Measurements from ENCODE around the gene PRMT7. TPM values are rescaled to one million over a fixed set of nuclear protein-coding genes. Genes with fewer than 3 reads are reported as not detected.

The PRMT7 gene
- total RNA-seq, 1 experiment from 2014 or later, result 59.3 TPM

DNA sequence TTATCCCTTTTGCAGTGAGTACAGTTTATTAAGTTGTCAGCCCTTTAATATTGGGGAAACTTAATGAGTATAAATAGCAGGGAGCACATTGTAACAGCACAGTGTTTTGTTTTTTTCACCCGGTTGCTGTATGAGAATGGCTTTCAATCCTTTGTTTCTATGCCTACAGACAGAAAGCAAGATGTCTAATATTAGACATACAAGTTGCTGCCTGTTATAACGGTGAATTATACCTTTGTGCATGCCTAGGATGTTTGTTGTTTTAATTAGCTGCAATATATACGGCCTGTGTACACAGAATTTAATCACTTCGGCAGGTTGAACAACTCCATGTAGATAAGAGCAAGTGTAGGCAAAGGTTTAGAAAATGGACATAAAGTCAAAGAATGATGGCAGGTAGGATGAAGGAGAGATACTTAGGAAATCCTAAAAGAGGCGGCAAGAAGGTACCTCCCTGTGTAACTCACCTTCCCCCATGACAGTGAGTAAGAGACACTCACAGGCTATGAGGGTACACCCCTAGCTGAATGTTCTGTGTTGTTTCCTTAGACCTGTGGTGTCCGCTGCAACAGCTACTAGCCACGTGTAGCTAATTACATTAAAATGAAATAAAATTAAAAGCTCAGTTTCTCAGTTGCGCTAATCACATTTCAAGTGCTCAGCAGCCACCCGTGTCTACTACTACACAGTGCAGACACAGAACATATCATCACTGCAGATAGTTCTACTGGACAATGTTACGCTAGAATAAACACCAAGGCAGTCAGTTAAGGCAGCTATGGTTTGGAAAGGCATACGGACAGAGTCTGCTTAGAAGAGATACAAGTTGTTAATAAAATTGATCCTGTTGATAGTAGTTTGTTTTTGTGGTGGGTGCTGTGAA is 11.0 kb upstream of the PRMT7 start:
- ChIA-PET CTCF (interaction anchor here (1.0 to 1.8 kb wide), 2 partner anchors 36 to 38 kb away, joined by 3 to 8 read pairs; partner anchors contain the start of gene SLC7A6), POLR2A (no interaction called here)
- no peak overlapping the region for H3K27ac Mint-ChIP-seq
- no peak for DNase-seq (ENCODE audit: low spot score)
- no peaks in the 10 kb centered on the region for H3K27me3 Mint-ChIP-seq (ENCODE audit: low read depth)
- no peak for ATAC-seq
- TF ChIP-seq, protein P1, sequence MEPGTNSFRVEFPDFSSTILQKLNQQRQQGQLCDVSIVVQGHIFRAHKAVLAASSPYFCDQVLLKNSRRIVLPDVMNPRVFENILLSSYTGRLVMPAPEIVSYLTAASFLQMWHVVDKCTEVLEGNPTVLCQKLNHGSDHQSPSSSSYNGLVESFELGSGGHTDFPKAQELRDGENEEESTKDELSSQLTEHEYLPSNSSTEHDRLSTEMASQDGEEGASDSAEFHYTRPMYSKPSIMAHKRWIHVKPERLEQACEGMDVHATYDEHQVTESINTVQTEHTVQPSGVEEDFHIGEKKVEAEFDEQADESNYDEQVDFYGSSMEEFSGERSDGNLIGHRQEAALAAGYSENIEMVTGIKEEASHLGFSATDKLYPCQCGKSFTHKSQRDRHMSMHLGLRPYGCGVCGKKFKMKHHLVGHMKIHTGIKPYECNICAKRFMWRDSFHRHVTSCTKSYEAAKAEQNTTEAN (CRISPR knock-in tag; IDR thresholded peaks at IDR 0.05), result no peak
- no peak for TF ChIP-seq ZNF263 (CRISPR knock-in tag; IDR thresholded peaks at IDR 0.05; ENCODE audit: low read depth)
- TF ChIP-seq, protein P2, sequence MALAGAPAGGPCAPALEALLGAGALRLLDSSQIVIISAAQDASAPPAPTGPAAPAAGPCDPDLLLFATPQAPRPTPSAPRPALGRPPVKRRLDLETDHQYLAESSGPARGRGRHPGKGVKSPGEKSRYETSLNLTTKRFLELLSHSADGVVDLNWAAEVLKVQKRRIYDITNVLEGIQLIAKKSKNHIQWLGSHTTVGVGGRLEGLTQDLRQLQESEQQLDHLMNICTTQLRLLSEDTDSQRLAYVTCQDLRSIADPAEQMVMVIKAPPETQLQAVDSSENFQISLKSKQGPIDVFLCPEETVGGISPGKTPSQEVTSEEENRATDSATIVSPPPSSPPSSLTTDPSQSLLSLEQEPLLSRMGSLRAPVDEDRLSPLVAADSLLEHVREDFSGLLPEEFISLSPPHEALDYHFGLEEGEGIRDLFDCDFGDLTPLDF (CRISPR knock-in tag; IDR thresholded peaks at IDR 0.05), result no peak
- no peak for TF ChIP-seq JAZF1 (CRISPR knock-in tag; IDR thresholded peaks at IDR 0.05)
- TF ChIP-seq AR (CRISPR knock-in tag; IDR thresholded peaks at IDR 0.05), result no peak
- TF ChIP-seq, protein P3, sequence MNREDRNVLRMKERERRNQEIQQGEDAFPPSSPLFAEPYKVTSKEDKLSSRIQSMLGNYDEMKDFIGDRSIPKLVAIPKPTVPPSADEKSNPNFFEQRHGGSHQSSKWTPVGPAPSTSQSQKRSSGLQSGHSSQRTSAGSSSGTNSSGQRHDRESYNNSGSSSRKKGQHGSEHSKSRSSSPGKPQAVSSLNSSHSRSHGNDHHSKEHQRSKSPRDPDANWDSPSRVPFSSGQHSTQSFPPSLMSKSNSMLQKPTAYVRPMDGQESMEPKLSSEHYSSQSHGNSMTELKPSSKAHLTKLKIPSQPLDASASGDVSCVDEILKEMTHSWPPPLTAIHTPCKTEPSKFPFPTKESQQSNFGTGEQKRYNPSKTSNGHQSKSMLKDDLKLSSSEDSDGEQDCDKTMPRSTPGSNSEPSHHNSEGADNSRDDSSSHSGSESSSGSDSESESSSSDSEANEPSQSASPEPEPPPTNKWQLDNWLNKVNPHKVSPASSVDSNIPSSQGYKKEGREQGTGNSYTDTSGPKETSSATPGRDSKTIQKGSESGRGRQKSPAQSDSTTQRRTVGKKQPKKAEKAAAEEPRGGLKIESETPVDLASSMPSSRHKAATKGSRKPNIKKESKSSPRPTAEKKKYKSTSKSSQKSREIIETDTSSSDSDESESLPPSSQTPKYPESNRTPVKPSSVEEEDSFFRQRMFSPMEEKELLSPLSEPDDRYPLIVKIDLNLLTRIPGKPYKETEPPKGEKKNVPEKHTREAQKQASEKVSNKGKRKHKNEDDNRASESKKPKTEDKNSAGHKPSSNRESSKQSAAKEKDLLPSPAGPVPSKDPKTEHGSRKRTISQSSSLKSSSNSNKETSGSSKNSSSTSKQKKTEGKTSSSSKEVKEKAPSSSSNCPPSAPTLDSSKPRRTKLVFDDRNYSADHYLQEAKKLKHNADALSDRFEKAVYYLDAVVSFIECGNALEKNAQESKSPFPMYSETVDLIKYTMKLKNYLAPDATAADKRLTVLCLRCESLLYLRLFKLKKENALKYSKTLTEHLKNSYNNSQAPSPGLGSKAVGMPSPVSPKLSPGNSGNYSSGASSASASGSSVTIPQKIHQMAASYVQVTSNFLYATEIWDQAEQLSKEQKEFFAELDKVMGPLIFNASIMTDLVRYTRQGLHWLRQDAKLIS (CRISPR knock-in tag; IDR thresholded peaks at IDR 0.05; ENCODE audit: borderline replicate concordance), result no peak
- TF ChIP-seq, protein P4, sequence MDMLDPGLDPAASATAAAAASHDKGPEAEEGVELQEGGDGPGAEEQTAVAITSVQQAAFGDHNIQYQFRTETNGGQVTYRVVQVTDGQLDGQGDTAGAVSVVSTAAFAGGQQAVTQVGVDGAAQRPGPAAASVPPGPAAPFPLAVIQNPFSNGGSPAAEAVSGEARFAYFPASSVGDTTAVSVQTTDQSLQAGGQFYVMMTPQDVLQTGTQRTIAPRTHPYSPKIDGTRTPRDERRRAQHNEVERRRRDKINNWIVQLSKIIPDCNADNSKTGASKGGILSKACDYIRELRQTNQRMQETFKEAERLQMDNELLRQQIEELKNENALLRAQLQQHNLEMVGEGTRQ (CRISPR knock-in tag; IDR thresholded peaks at IDR 0.05), result no peak
- no peak for TF ChIP-seq ZMAT4 (CRISPR knock-in tag; IDR thresholded peaks at IDR 0.05)
- TF ChIP-seq ZNF423 (CRISPR knock-in tag; IDR thresholded peaks at IDR 0.05), result no peak
- TF ChIP-seq ETV6 (CRISPR knock-in tag; IDR thresholded peaks at IDR 0.05), result no peak
- no peak for TF ChIP-seq ESRRA (CRISPR knock-in tag; IDR thresholded peaks at IDR 0.05; ENCODE audit: borderline replicate concordance)
- no peak for TF ChIP-seq TCF7 (CRISPR knock-in tag; IDR thresholded peaks at IDR 0.05; ENCODE audit: low read depth)
- no peak for TF ChIP-seq RORB (CRISPR knock-in tag; IDR thresholded peaks at IDR 0.05)
- TF ChIP-seq NR1H2 (CRISPR knock-in tag; IDR thresholded peaks at IDR 0.05), result no peak
- no peaks in the 10 kb centered on the region; the same call in 1 of the 2 replicates for H3K4me1 Mint-ChIP-seq
- H3K4me3 Mint-ChIP-seq, result no peak overlapping the region
- H3K36me3 Mint-ChIP-seq, result peaks cover 58% of the 10 kb centered on the region
- no peaks in the 10 kb centered on the region for H3K9me3 Mint-ChIP-seq
